A673 (cell line): ENCODE results near the gene NAXD.

Experiments
- CTCF ChIP-seq: fragments of 300-800, 200-600 bp; sonication (generic); conservative IDR thresholded peaks from 2 replicates; pipeline ENCODE4 v1.5.1; 2017; ENCODE audit warnings: low read depth, mild to moderate bottlenecking, antibody characterized with exemption, low read length, moderate library complexity, mixed read lengths
- EZH2 ChIP-seq: fragments of 200-600 bp; sonication (generic); IDR thresholded peaks from 2 replicates; pipeline ENCODE4 v1.6.1; 2017; ENCODE audit warnings: borderline replicate concordance, low read depth, mild to moderate bottlenecking, mixed read lengths, antibody characterized with exemption, low read length; ENCODE audit not compliant: poor library complexity, severe bottlenecking

GRCh38 chr13:110650436-110650835, 35.1 kb downstream of the NAXD start:
- TF ChIP-seq CTCF: no peak
- TF ChIP-seq EZH2: no peak
